Measurements from ENCODE around the gene ENSA.

DNA sequence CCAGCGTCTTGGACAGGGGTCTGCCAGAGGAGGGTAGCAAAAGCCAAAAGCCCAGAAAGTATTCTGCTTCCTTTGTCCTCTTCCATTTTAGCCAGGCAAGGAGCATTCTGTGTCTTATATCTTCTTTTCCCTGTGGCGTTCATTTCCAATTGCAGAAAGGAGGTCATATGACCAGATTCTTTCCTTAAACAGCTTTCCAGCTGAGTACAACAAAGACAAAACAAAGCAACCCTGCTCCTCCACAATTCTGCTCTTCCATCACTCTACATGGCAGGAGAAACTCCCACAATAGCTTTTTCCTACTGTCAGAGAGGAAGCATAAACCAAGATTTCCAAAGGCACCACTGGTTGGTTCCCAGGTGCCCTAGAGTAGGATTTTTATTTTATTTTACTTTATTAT, 19.7 kb downstream of the ENSA start:
- TF ChIP-seq CTCF (IDR thresholded peaks at IDR 0.05; ENCODE audit: extremely low read depth in 1 of 2, insufficient read depth in 1 of 2, low read depth in 1 of 2, low read length in 2 of 2) (no peak), POLR2A (IDR thresholded peaks at IDR 0.05; ENCODE audit: low read depth, low read length) (no peak), EZH2 (IDR thresholded peaks at IDR 0.05; ENCODE audit: borderline replicate concordance, low read depth, low read length, severe bottlenecking) (no peak), FOS (IDR thresholded peaks at IDR 0.05; ENCODE audit: borderline replicate concordance, insufficient read depth, low read length) (no peak), JUN (IDR thresholded peaks at IDR 0.05; ENCODE audit: borderline replicate concordance, insufficient read depth, insufficient read length, low read depth) (no peak)
- TF ChIP-seq, protein P1, sequence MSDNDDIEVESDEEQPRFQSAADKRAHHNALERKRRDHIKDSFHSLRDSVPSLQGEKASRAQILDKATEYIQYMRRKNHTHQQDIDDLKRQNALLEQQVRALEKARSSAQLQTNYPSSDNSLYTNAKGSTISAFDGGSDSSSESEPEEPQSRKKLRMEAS (IDR thresholded peaks at IDR 0.05; ENCODE audit: insufficient read depth, insufficient read length): no peak
